GM23338 (cell line): ENCODE results near the gene LANCL3. TPM values are rescaled to one million over a fixed set of nuclear protein-coding genes. Genes with fewer than 3 reads are reported as not detected.

ENCODE experiments used
- ATAC-seq: fragments of 200-7000 bp; cut with Tn5 transposase; 3 replicates; pipeline ENCODE4 v1.9.1; 2020
- DNase-seq: peaks from one replicate; pipeline ENCODE4 v3.0.0-alpha.2; 2015; ENCODE audit warnings: low spot score
- H2AFZ ChIP-seq: fragments of 200-600 bp; sonication (generic); 2 replicates; pipeline ENCODE4 v1.8.0; 2016; ENCODE audit warnings: antibody characterized with exemption, mild to moderate bottlenecking, moderate library complexity
- H3F3A ChIP-seq: fragments of 200-600 bp; sonication (generic); replicated peaks from 2 replicates; pipeline ENCODE4 v1.8.0; 2017; ENCODE audit warnings: antibody characterized with exemption, mixed run types, low read depth
- H3K27ac ChIP-seq: fragments of 200-600 bp; sonication (generic); 2 replicates; pipeline ENCODE4 v1.6.1; 2016; ENCODE audit warnings: low read depth
- H3K27me3 ChIP-seq: fragments of 200-600 bp; sonication (generic); 2 replicates; pipeline ENCODE4 v1.8.0; 2016; ENCODE audit warnings: mild to moderate bottlenecking, mixed run types, moderate library complexity; ENCODE audit not compliant: insufficient read depth
- H3K36me3 ChIP-seq: fragments of 200-600 bp; sonication (generic); 2 replicates; pipeline ENCODE4 v1.8.0; 2016; ENCODE audit warnings: mild to moderate bottlenecking; ENCODE audit not compliant: insufficient read depth
- H3K4me1 ChIP-seq: fragments of 200-600 bp; sonication (generic); 2 replicates; pipeline ENCODE4 v1.8.0; 2016; ENCODE audit warnings: mild to moderate bottlenecking, moderate library complexity; ENCODE audit not compliant: insufficient read depth
- H3K4me2 ChIP-seq: fragments of 200-600 bp; sonication (generic); 2 replicates; pipeline ENCODE4 v1.7.1; 2017; ENCODE audit warnings: mixed run types
- H3K4me3 ChIP-seq: fragments of 200-600 bp; sonication (generic); 2 replicates; pipeline ENCODE4 v1.6.1; 2016; ENCODE audit warnings: mixed run types
- H3K79me2 ChIP-seq: fragments of 200-600 bp; sonication (generic); replicated peaks from 2 replicates; pipeline ENCODE4 v1.8.0; 2017; ENCODE audit warnings: mild to moderate bottlenecking; ENCODE audit not compliant: insufficient read depth
- H3K9me2 ChIP-seq: fragments of 200-600 bp; sonication (generic); 2 replicates; pipeline ENCODE4 v1.8.0; 2017; ENCODE audit not compliant: insufficient read depth
- H4K20me1 ChIP-seq: fragments of 200-600 bp; sonication (generic); replicated peaks from 2 replicates; pipeline ENCODE4 v1.8.0; 2017; ENCODE audit warnings: mild to moderate bottlenecking; ENCODE audit not compliant: insufficient read depth
- H3K27ac Mint-ChIP-seq: 2 replicates; pipeline ENCODE4 v1.8.0; 2020; ENCODE audit warnings: inconsistent platforms, mild to moderate bottlenecking, moderate library complexity, mixed read lengths
- H3K27me3 Mint-ChIP-seq: 3 replicates; pipeline ENCODE4 v1.8.0; 2022; ENCODE audit warnings: low read depth, mild to moderate bottlenecking, moderate library complexity, mixed read lengths, inconsistent platforms; ENCODE audit not compliant: insufficient read depth, poor library complexity
- H3K36me3 Mint-ChIP-seq: 3 replicates; pipeline ENCODE4 v1.8.0; 2021; ENCODE audit warnings: low read depth, mild to moderate bottlenecking, inconsistent platforms, moderate library complexity, mixed read lengths
- H3K4me1 Mint-ChIP-seq: 3 replicates; pipeline ENCODE4 v1.8.0; 2020; ENCODE audit warnings: mild to moderate bottlenecking, inconsistent platforms, mixed read lengths
- H3K4me3 Mint-ChIP-seq: 3 replicates; pipeline ENCODE4 v1.8.0; 2021; ENCODE audit warnings: moderate library complexity, mild to moderate bottlenecking, inconsistent platforms, mixed read lengths
- H3K9me3 Mint-ChIP-seq: 3 replicates; pipeline ENCODE4 v1.8.0; 2020; ENCODE audit warnings: moderate library complexity, mild to moderate bottlenecking, inconsistent platforms, mixed read lengths
- CTCF ChIP-seq, 2 experiments: fragments of 200-600 bp in 1 of 2; sonication (generic) in 1 of 2; conservative IDR thresholded peaks; 2 replicates each; pipeline versions ENCODE4 v1.5.1 to v1.6.1; 2016 to 2017; ENCODE audit warnings: antibody characterized with exemption in 2 of 2, low read depth in 2 of 2, mild to moderate bottlenecking in 2 of 2, moderate library complexity in 1 of 2
- ETS1 ChIP-seq: IDR thresholded peaks from 2 replicates; pipeline ENCODE4 v1.6.1; 2016; ENCODE audit warnings: antibody characterized with exemption
- EZH2phosphoT487 ChIP-seq: fragments of 200-600 bp; sonication (generic); IDR thresholded peaks from one replicate; pipeline ENCODE4 v1.8.1; 2018; ENCODE audit warnings: antibody characterized with exemption; ENCODE audit not compliant: unreplicated experiment
- NANOG ChIP-seq: IDR thresholded peaks from 2 replicates; pipeline ENCODE4 v1.6.1; 2016; ENCODE audit warnings: antibody characterized with exemption, borderline replicate concordance
- REST ChIP-seq: IDR thresholded peaks from one replicate; pipeline ENCODE4 v1.6.1; 2018; ENCODE audit warnings: antibody characterized with exemption; ENCODE audit not compliant: unreplicated experiment
- ZNF114 ChIP-seq: fragments of 250-450 bp; sonication (Bioruptor Pico); IDR thresholded peaks from 2 replicates; pipeline ENCODE4 v1.5.0; 2020; ENCODE audit warnings: mild to moderate bottlenecking, moderate library complexity
- ZNF331 ChIP-seq: fragments of 250-450 bp; sonication (Bioruptor Pico); IDR thresholded peaks from 2 replicates; pipeline ENCODE4 v1.5.0; 2020; ENCODE audit warnings: low read depth, mild to moderate bottlenecking, moderate library complexity
- polyA plus RNA-seq: library from polyadenylated mRNA; unstranded; fragments of >200 nt; fragmentation: Nextera tagmentation; extraction: Ambion mirVana; gene quantifications from 2 replicates; pipeline ENCODE4 v1.2.1, GENCODE V29; 2016
- total RNA-seq: library from RNA; depleted of rRNA; stranded (reverse); fragments of >200 nt; shearing (Covaris generic); gene quantifications from 2 replicates; pipeline ENCODE4 v1.2.3, GENCODE V29; 2014

LANCL3 gene
- total and polyA plus RNA-seq, 2 experiments from 2014 or later: 0.11 to 1.8 TPM

- Mint-ChIP-seq H3K4me3 (no peak overlapping the region), H3K36me3 (no peaks in the 10 kb centered on the region), H3K27ac (no peak overlapping the region), H3K4me1 (no peaks in the 10 kb centered on the region), H3K27me3 (no peaks in the 10 kb centered on the region), H3K9me3 (peaks cover 6% of the 10 kb centered on the region; the same call in 2 of the 3 replicates)
- H3K4me1 ChIP-seq: no peaks in the 10 kb centered on the region
- H3K4me3 ChIP-seq: no peak overlapping the region
- no peaks in the 10 kb centered on the region for H4K20me1 ChIP-seq
- H3K36me3 ChIP-seq: no peaks in the 10 kb centered on the region
- no peak for ATAC-seq
- TF ChIP-seq CTCF (conservative IDR thresholded peaks at IDR 0.05; ENCODE audit: low read depth in 2 of 2) (no peak), ZNF331 (CRISPR knock-in tag) (no peak), ZNF114 (no peak), NANOG (no peak), EZH2phosphoT487 (no peak)
- no peak for DNase-seq
- no peaks in the 10 kb centered on the region for H3K79me2 ChIP-seq
- H3K27ac ChIP-seq: no peak overlapping the region
- no peak overlapping the region for H3K4me2 ChIP-seq
- H3F3A ChIP-seq: no peaks in the 10 kb centered on the region
- no peaks in the 10 kb centered on the region for H3K9me2 ChIP-seq
- H3K27me3 ChIP-seq: no peaks in the 10 kb centered on the region
- no peak overlapping the region for H2AFZ ChIP-seq
These were observed 140.5 kb downstream of the LANCL3 start for GRCh38 chrX:37711991-37712390.

GRCh38 chrX:37712458-37712857, 141.0 kb downstream of the LANCL3 start:
- Histone ChIP-seq H4K20me1 (no peaks in the 10 kb centered on the region), H2AFZ (no peak overlapping the region), H3K4me1 (no peaks in the 10 kb centered on the region), H3K4me3 (no peak overlapping the region), H3K27me3 (no peaks in the 10 kb centered on the region), H3K36me3 (no peaks in the 10 kb centered on the region), H3F3A (no peaks in the 10 kb centered on the region), H3K79me2 (no peaks in the 10 kb centered on the region), H3K27ac (no peak overlapping the region), H3K9me2 (no peaks in the 10 kb centered on the region), H3K4me2 (no peak overlapping the region)
- Mint-ChIP-seq H3K36me3 (no peaks in the 10 kb centered on the region), H3K4me1 (no peaks in the 10 kb centered on the region), H3K27ac (no peak overlapping the region), H3K27me3 (no peaks in the 10 kb centered on the region), H3K4me3 (no peak overlapping the region), H3K9me3 (peaks cover 6% of the 10 kb centered on the region; the same call in 2 of the 3 replicates)
- DNase-seq (no peak), ATAC-seq (no peak)
- TF ChIP-seq REST (no peak), ZNF331 (CRISPR knock-in tag) (no peak), ETS1 (no peak), CTCF (conservative IDR thresholded peaks at IDR 0.05; ENCODE audit: low read depth in 2 of 2) (no peak)
